ENCODE data around the gene BCL10. TPM values are rescaled to one million over a fixed set of nuclear protein-coding genes. Genes with fewer than 3 reads are reported as not detected.

BCL10 gene
- total and polyA plus RNA-seq, 2 of the 4 experiments (the other 2 are of a cell fraction), result 15.3 to 30.5 TPM

DNA sequence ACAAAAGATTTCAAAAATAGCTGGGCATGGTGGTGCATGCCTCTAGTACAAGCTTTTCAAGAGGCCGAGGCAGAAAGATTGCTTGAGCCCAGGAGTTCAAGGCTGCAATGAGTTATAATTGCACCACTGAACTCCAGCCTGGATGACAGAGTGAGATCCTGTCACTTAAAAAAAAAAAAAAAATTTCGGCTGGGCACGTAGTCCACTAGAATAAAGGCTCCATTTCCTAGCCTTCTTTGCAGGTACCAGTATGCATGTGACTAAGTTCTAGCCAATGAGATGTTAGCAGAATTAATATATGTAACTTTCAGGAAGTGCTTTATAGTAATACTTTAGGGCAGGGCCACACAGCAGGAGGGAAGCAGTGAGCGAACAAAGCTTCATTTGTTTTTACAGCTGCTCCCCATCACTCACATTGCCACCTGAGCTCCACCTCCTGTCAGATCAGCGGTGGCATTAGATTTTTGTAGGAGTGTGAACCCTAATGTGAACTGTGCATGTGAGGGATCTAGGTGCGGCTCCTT is 46.8 kb downstream of the BCL10 start:
- H4K8ac ChIP-seq (ENCODE audit: low read depth in 2 of 2, low read length in 2 of 2), result no peak overlapping the region
- H3K4ac ChIP-seq (ENCODE audit: low read depth, low read length), result no peak overlapping the region
- no peaks in the 10 kb centered on the region for H3K36me3 ChIP-seq (ENCODE audit: control insufficient read depth, insufficient read depth, low read length)
- no peaks in the 10 kb centered on the region for H3K79me1 ChIP-seq (ENCODE audit: low read depth in 1 of 2, low read length in 2 of 2)
- H3K27ac ChIP-seq (ENCODE audit: insufficient read depth, low read length), result no peak overlapping the region
- H3K14ac ChIP-seq (replicated peaks; ENCODE audit: low read depth, low read length), result no peak overlapping the region
- BruUV-seq (replicated peaks), result no TSS peak
- POLR2A ChIA-PET (ENCODE audit: unreplicated experiment), result no interaction called here
- ATAC-seq (ENCODE audit: low read depth), result no peak
- no peak for DNase-seq
- no peak overlapping the region for H4K5ac ChIP-seq (ENCODE audit: low read depth, low read length)
- H3K4me1 ChIP-seq (ENCODE audit: control insufficient read depth, insufficient read depth, low read length), result peaks cover 9% of the 10 kb centered on the region
- no peak overlapping the region for H3K9ac ChIP-seq (ENCODE audit: low read depth, low read length)
- H2AK9ac ChIP-seq (replicated peaks; ENCODE audit: low read depth, low read length, poor library complexity), result no peak overlapping the region
- H3K4me3 ChIP-seq (ENCODE audit: insufficient read depth, low read depth, low read length), result no peak overlapping the region
- no peak overlapping the region for H3K56ac ChIP-seq (ENCODE audit: extremely low read depth, insufficient read depth, low read length)
- no peak overlapping the region for H2AK5ac ChIP-seq (ENCODE audit: low read depth, low read length)
- dilution Hi-C loops (cut with HindIII; ENCODE audit: low sequenced_read_pairs, unreplicated experiment), result no loop called here
- H3K4me2 ChIP-seq (ENCODE audit: low read depth, low read length), result no peak overlapping the region
- peak overlapping the region; percentile 3; the same call in 1 of the 2 replicates for H3K18ac ChIP-seq (ENCODE audit: low read depth, low read length)
- H4K91ac ChIP-seq (ENCODE audit: insufficient read depth, low read depth, low read length), result no peak overlapping the region
- no peak overlapping the region for H2AFZ ChIP-seq (replicated peaks; ENCODE audit: low read length, poor library complexity)
- H4K20me1 ChIP-seq (ENCODE audit: insufficient read depth, low read length), result no peaks in the 10 kb centered on the region
- CTCF ChIA-PET, result interaction anchor here (0.7 kb wide), 1 partner anchor 121 kb away, joined by 4 read pairs; no protein-coding TSS in a partner anchor
- no peak overlapping the region for H2BK120ac ChIP-seq (ENCODE audit: low read depth, low read length)
- H3K9me3 ChIP-seq (ENCODE audit: control insufficient read depth, insufficient read depth, low read length), result no peaks in the 10 kb centered on the region
- H3K23ac ChIP-seq (ENCODE audit: low read depth, low read length), result no peak overlapping the region
- H2BK15ac ChIP-seq (ENCODE audit: low read depth, low read length), result no peak overlapping the region
- TF ChIP-seq MAZ (IDR thresholded peaks at IDR 0.05; ENCODE audit: borderline replicate concordance, low read depth, low read length) (no peak), MXI1 (IDR thresholded peaks at IDR 0.05; ENCODE audit: borderline replicate concordance, low read depth, low read length) (no peak), FOS (IDR thresholded peaks at IDR 0.05; ENCODE audit: low read depth, low read length) (no peak), RFX5 (IDR thresholded peaks at IDR 0.05; ENCODE audit: low read depth, low read length) (no peak), NFE2L2 (IDR thresholded peaks at IDR 0.05; ENCODE audit: low read depth, low read length) (no peak), BHLHE40 (IDR thresholded peaks at IDR 0.05; ENCODE audit: low read depth, low read length) (no peak), MAFK (IDR thresholded peaks at IDR 0.05; ENCODE audit: low read depth, low read length) (no peak), RAD21 (IDR thresholded peaks at IDR 0.05; ENCODE audit: low read length) (no peak), CHD1 (IDR thresholded peaks at IDR 0.05; ENCODE audit: low read depth, low read length) (no peak), SMC3 (IDR thresholded peaks at IDR 0.05; ENCODE audit: low read depth, low read length) (no peak), CEBPB (IDR thresholded peaks at IDR 0.05; ENCODE audit: low read depth, low read length) (no peak), RCOR1 (IDR thresholded peaks at IDR 0.05; ENCODE audit: insufficient replicate concordance, low read length) (no peak), POLR2A (IDR thresholded peaks at IDR 0.05; ENCODE audit: low read depth, low read length) (no peak)
- TF ChIP-seq, protein P1, sequence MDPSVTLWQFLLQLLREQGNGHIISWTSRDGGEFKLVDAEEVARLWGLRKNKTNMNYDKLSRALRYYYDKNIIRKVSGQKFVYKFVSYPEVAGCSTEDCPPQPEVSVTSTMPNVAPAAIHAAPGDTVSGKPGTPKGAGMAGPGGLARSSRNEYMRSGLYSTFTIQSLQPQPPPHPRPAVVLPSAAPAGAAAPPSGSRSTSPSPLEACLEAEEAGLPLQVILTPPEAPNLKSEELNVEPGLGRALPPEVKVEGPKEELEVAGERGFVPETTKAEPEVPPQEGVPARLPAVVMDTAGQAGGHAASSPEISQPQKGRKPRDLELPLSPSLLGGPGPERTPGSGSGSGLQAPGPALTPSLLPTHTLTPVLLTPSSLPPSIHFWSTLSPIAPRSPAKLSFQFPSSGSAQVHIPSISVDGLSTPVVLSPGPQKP (IDR thresholded peaks at IDR 0.05; ENCODE audit: borderline replicate concordance, low read depth, low read length), result no peak
- TF ChIP-seq, protein P2, sequence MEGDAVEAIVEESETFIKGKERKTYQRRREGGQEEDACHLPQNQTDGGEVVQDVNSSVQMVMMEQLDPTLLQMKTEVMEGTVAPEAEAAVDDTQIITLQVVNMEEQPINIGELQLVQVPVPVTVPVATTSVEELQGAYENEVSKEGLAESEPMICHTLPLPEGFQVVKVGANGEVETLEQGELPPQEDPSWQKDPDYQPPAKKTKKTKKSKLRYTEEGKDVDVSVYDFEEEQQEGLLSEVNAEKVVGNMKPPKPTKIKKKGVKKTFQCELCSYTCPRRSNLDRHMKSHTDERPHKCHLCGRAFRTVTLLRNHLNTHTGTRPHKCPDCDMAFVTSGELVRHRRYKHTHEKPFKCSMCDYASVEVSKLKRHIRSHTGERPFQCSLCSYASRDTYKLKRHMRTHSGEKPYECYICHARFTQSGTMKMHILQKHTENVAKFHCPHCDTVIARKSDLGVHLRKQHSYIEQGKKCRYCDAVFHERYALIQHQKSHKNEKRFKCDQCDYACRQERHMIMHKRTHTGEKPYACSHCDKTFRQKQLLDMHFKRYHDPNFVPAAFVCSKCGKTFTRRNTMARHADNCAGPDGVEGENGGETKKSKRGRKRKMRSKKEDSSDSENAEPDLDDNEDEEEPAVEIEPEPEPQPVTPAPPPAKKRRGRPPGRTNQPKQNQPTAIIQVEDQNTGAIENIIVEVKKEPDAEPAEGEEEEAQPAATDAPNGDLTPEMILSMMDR (conservative IDR thresholded peaks at IDR 0.05; ENCODE audit: low read depth, low read length), result no peak
- TF ChIP-seq, protein P3, sequence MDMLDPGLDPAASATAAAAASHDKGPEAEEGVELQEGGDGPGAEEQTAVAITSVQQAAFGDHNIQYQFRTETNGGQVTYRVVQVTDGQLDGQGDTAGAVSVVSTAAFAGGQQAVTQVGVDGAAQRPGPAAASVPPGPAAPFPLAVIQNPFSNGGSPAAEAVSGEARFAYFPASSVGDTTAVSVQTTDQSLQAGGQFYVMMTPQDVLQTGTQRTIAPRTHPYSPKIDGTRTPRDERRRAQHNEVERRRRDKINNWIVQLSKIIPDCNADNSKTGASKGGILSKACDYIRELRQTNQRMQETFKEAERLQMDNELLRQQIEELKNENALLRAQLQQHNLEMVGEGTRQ (IDR thresholded peaks at IDR 0.05; ENCODE audit: low read depth, low read length), result no peak
- H2BK5ac ChIP-seq (ENCODE audit: low read depth, low read length, poor library complexity, severe bottlenecking), result no peak overlapping the region
- no peak overlapping the region for H2BK20ac ChIP-seq (ENCODE audit: low read depth, low read length)
- WGBS, 2 experiments (ENCODE audit: extremely low coverage in 2 of 2, insufficient read length in 1 of 2), result 83% methylated on average over 1 of the region's 6 CpGs; no CpG with 5 or more reads in 1 of the 2 experiments
- no peaks in the 10 kb centered on the region for H3K27me3 ChIP-seq (ENCODE audit: control insufficient read depth, insufficient read depth, low read length)
- no peaks in the 10 kb centered on the region for H3K9me1 ChIP-seq (ENCODE audit: insufficient read depth, low read length)
- in situ Hi-C loops (cut with MboI; ENCODE audit: low sequenced_read_pairs), result no loop called here
- intact Hi-C loops (cut with micrococcal nuclease), result no loop called here

Data from IMR-90 (cell line).